HG03175 (cell line): Measurements from ENCODE around the gene RLN3.

Experiments
- ATAC-seq: cut with Tn5 transposase; IDR thresholded peaks from one replicate; pipeline ENCODE4 v1.9.1; 2021; ENCODE audit warnings: mild to moderate bottlenecking, moderate library complexity; ENCODE audit not compliant: unreplicated experiment

RLN3 gene

GRCh38 chr19:14027856-14028450 lies at the start of gene RLN3:
RLN3 (plus strand) TSS chr19:14028148; CDS start chr19:14028205, 57 bp downstream.
- ATAC-seq = no peak

- no peak for ATAC-seq
Observed at GRCh38 chr19:13978351-13979243, 49.4 kb upstream of the RLN3 start.

GRCh38 chr19:13979244-13979615 lies 48.7 kb upstream of the RLN3 start:
- ATAC-seq = no peak

- ATAC-seq = no peak
Observed at GRCh38 chr19:13979686-13980085, 48.3 kb upstream of the RLN3 start.

- ATAC-seq = no peak
Observed at GRCh38 chr19:13980340-13980739, 47.6 kb upstream of the RLN3 start.

- no peak for ATAC-seq
Observed at GRCh38 chr19:13981021-13981420, 46.9 kb upstream of the RLN3 start.

GRCh38 chr19:13981467-13981866 lies 46.5 kb upstream of the RLN3 start:
- ATAC-seq = no peak

GRCh38 chr19:13981988-13982501 lies 45.9 kb upstream of the RLN3 start:
- ATAC-seq = no peak

- ATAC-seq = no peak
Observed at GRCh38 chr19:13982773-13983172, 45.2 kb upstream of the RLN3 start.

GRCh38 chr19:13983213-13983889 lies 44.6 kb upstream of the RLN3 start:
- no peak for ATAC-seq

GRCh38 chr19:13984186-13984585 lies 43.8 kb upstream of the RLN3 start:
- no peak for ATAC-seq

GRCh38 chr19:13984875-13985741 lies 42.8 kb upstream of the RLN3 start:
- no peak for ATAC-seq

GRCh38 chr19:13985771-13986347 lies 42.1 kb upstream of the RLN3 start:
- no peak for ATAC-seq

GRCh38 chr19:13986348-13986904 lies 41.5 kb upstream of the RLN3 start:
- peak; percentile 87 for ATAC-seq

GRCh38 chr19:13987101-13987890 lies 40.7 kb upstream of the RLN3 start:
- ATAC-seq = no peak

- ATAC-seq = no peak
Observed at GRCh38 chr19:13989487-13989886, 38.5 kb upstream of the RLN3 start.

- ATAC-seq = no peak
Observed at GRCh38 chr19:13990085-13990484, 37.9 kb upstream of the RLN3 start.

GRCh38 chr19:13992025-13992424 lies 35.9 kb upstream of the RLN3 start:
- no peak for ATAC-seq

- no peak for ATAC-seq
Observed at GRCh38 chr19:13993590-13994300, 34.2 kb upstream of the RLN3 start.
